Right renal cortex interstitium (tissue), 3 donors: ENCODE data around the gene ZSCAN9. TPM values are rescaled to one million over a fixed set of nuclear protein-coding genes. Genes with fewer than 3 reads are reported as not detected.

Experiments
- DNase-seq, 3 donors: peaks; one replicate each; pipeline ENCODE4 v3.0.0-alpha.2; 2013; ENCODE audit warnings: low read depth in 3 of 3, low spot score in 2 of 3
- polyA plus RNA-seq, 3 donors: library from polyadenylated mRNA; unstranded; fragments of 120-200 nt; gene quantifications; one replicate each; pipeline ENCODE4 v1.2.1, GENCODE V29; 2013; ENCODE audit not compliant: insufficient read length in 3 of 3

ZSCAN9 gene
- polyA plus RNA-seq, 3 donors = 28.3 to 34.2 (median 30.5) TPM

- no peak for DNase-seq
Measured at GRCh38 chr6:28266563-28266961, 41.5 kb downstream of the ZSCAN9 start.

- DNase-seq = peak; percentile 86 to 88 (median 87)
Measured at GRCh38 chr6:28266962-28267694, 42.1 kb downstream of the ZSCAN9 start, which contains the start of gene ZSCAN26. Gene ZSCAN26 (plus strand): TSS chr6:28267143. CDS start chr6:28271920, 4,777 bp downstream.

GRCh38 chr6:28267695-28268059 lies 42.6 kb downstream of the ZSCAN9 start:
- no peak for DNase-seq

GRCh38 chr6:28269492-28269891 lies 44.4 kb downstream of the ZSCAN9 start:
- DNase-seq = no peak

GRCh38 chr6:28274888-28275287 lies 49.8 kb downstream of the ZSCAN9 start:
- DNase-seq = no peak

- no peak for DNase-seq
Measured at GRCh38 chr6:28277746-28278145, 52.7 kb downstream of the ZSCAN9 start.

GRCh38 chr6:28280595-28281287 lies 55.7 kb downstream of the ZSCAN9 start:
- DNase-seq = no peak

GRCh38 chr6:28281288-28282064 lies 56.4 kb downstream of the ZSCAN9 start, which contains the start of gene PGBD1:
Gene PGBD1 (plus strand): TSS chr6:28281572. CDS start chr6:28283814, 2,242 bp downstream.
- DNase-seq = peak in 1 of 3 donors; percentile 37

- no peak for DNase-seq
Measured at GRCh38 chr6:28282926-28283325, 57.9 kb downstream of the ZSCAN9 start.

Other genes with a start within 250 kb of the ZSCAN9 start
- gene ZNF165, start 144.7 kb upstream of the ZSCAN9 start, polyA plus RNA-seq = 1 to 10 TPM; 4.3 to 4.8 (median 4.7) TPM
- gene ZSCAN16, start 100.7 kb upstream of the ZSCAN9 start, polyA plus RNA-seq = 10 to 100 TPM; 11.2 to 15.0 (median 12.1) TPM
- 10 to 100 TPM; 36.8 to 44.7 (median 39.8) TPM for gene ZKSCAN8, start 83.4 kb upstream of the ZSCAN9 start, polyA plus RNA-seq
- gene ZKSCAN4, start 27.0 kb downstream of the ZSCAN9 start, polyA plus RNA-seq = 10 to 100 TPM; 11.9 to 12.9 (median 12.2) TPM
- 1 to 10 TPM; 2.6 to 2.9 (median 2.7) TPM for gene NKAPL, start 34.0 kb downstream of the ZSCAN9 start, polyA plus RNA-seq
- 10 to 100 TPM; 32.8 to 40.7 (median 35.0) TPM for gene ZSCAN26, start 41.9 kb downstream of the ZSCAN9 start, polyA plus RNA-seq
- gene PGBD1, start 56.3 kb downstream of the ZSCAN9 start, polyA plus RNA-seq = 10 to 100 TPM in 1 of 3 donors, 1 to 10 TPM in 2; 9.6 to 10.5 (median 9.8) TPM
- gene ZSCAN31, start 110.9 kb downstream of the ZSCAN9 start, polyA plus RNA-seq = 10 to 100 TPM; 10.7 to 11.9 (median 11.8) TPM
- 10 to 100 TPM in 1 of 3 donors, 1 to 10 TPM in 2; 9.0 to 10.5 (median 9.8) TPM for gene ZKSCAN3, start 124.7 kb downstream of the ZSCAN9 start, polyA plus RNA-seq
- gene ZSCAN12, start 174.5 kb downstream of the ZSCAN9 start, polyA plus RNA-seq = 10 to 100 TPM; 14.5 to 17.2 (median 15.5) TPM
- 10 to 100 TPM; 12.4 to 16.6 (median 16.1) TPM for gene ZSCAN23, start 218.2 kb downstream of the ZSCAN9 start, polyA plus RNA-seq